ENCODE data around the gene DNAJB11. TPM values are rescaled to one million over a fixed set of nuclear protein-coding genes. Genes with fewer than 3 reads are reported as not detected.

Gene DNAJB11
- total RNA-seq, 1 donor from 2014 or later, result 57.6 TPM

DNA sequence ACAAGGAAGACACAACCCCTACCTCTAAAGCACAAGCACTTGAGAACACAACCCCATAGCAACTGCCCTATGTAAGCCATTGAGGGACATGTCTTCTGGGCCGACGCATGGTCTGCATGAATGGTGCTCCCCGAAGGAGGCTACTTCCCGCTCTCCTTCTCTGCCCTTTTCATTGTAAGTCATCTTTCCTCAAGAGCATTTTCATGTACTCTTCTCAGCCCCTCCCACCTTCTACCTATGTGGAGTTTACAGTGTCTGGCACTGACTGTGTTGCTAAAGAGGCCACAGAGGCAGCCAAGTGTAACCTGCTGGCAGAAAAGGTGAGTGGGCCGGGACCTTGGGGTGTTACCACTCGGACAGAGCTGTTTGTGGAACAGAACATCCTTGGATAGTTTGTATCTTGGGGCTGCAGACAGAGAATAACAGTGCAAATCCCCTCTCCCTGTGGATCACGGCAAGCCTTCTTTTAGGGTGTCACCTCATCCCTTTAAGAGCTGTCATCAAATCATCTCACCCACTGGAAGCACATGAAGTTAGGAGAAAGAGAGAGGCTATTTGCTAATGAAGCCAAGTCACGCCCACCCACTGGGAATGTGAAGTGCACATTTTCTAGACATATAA is 47.9 kb downstream of the DNAJB11 start:
- Mint-ChIP-seq H3K27ac (ENCODE audit: unreplicated experiment) (no peak overlapping the region), H3K9me3 (ENCODE audit: unreplicated experiment) (peaks cover 5% of the 10 kb centered on the region), H3K27me3 (ENCODE audit: unreplicated experiment) (peaks cover 2% of the 10 kb centered on the region), H3K4me3 (ENCODE audit: unreplicated experiment) (no peak overlapping the region), H3K36me3 (ENCODE audit: unreplicated experiment) (no peaks in the 10 kb centered on the region), H3K4me1 (ENCODE audit: low read depth, unreplicated experiment) (peaks cover 1% of the 10 kb centered on the region)
- TF ChIP-seq CTCF (IDR thresholded peaks at IDR 0.05; ENCODE audit: partially characterized antibody, unreplicated experiment), result no peak
- DNase-seq, result no peak

DNA sequence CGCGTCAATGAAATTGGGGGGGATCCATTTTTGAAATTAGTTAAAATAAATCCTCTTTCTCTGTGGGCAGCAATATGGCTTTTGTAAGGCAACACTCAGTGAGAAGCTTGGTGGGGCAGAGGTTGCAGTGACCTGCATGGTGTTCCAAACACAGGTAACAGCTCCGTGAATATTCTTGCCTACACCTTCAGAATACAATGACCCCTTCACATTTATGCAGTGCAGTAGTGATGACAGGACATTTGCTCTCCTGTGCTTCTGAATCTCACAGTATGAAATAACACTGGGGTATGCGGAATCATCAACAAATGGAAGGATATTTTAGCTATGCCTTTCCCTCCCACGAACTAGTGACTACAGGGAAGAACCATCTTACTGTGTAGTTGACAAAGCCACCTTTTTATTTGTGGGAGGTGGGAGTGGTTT is 49.3 kb downstream of the DNAJB11 start:
- no peak for DNase-seq
- Mint-ChIP-seq H3K27me3 (ENCODE audit: unreplicated experiment) (peaks cover 2% of the 10 kb centered on the region), H3K9me3 (ENCODE audit: unreplicated experiment) (peaks cover 5% of the 10 kb centered on the region), H3K4me3 (ENCODE audit: unreplicated experiment) (no peak overlapping the region), H3K27ac (ENCODE audit: unreplicated experiment) (no peak overlapping the region), H3K36me3 (ENCODE audit: unreplicated experiment) (no peaks in the 10 kb centered on the region), H3K4me1 (ENCODE audit: low read depth, unreplicated experiment) (peaks cover 1% of the 10 kb centered on the region)
- no peak for TF ChIP-seq CTCF (IDR thresholded peaks at IDR 0.05; ENCODE audit: partially characterized antibody, unreplicated experiment)

DNA sequence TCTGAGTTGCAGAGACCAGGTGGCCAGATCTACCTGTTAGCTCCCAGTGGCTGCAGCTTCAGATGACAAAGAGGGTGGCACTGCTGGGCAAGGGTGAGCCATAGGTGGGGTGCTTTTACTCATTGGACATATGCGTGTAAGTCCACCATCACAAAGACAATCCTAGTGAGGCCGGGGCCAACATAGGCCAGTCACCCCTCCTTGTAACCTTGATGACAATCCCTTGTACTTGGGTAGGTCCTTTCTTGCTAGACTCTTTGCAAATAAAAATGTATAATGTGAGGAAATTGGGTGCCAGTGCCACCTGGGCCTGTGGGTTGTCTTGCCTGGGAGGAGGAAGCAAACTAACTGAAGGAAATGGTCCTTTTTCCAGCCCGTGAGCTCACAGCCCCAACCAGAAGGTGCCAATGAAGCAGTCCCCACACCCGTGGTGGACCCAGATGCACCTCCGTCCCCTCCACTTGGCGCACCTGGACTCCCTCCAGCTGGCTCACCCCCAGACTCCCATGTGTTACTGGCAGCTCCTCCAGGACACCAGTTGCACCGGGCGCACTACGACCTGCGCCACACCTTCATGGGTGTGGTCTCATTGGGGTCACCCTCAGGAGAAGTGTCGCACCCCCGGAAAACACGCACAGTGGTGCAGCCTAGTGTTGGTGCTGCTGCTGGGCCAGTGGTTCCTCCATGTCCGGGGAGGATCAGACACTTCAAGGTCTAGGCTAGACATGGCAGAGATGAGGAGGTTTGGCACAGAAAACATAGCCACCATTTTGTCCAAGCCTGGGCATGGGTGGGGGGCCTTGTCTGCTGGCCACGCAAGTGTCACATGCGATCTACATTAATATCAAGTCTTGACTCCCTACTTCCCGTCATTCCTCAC is 49.9 kb downstream of the DNAJB11 start:
- TF ChIP-seq CTCF (IDR thresholded peaks at IDR 0.05; ENCODE audit: partially characterized antibody, unreplicated experiment), result no peak
- Mint-ChIP-seq H3K4me1 (ENCODE audit: low read depth, unreplicated experiment) (peaks cover 1% of the 10 kb centered on the region), H3K9me3 (ENCODE audit: unreplicated experiment) (peaks cover 5% of the 10 kb centered on the region), H3K27ac (ENCODE audit: unreplicated experiment) (no peak overlapping the region), H3K4me3 (ENCODE audit: unreplicated experiment) (no peak overlapping the region), H3K36me3 (ENCODE audit: unreplicated experiment) (no peaks in the 10 kb centered on the region), H3K27me3 (ENCODE audit: unreplicated experiment) (peaks cover 2% of the 10 kb centered on the region)
- DNase-seq, result no peak

DNA sequence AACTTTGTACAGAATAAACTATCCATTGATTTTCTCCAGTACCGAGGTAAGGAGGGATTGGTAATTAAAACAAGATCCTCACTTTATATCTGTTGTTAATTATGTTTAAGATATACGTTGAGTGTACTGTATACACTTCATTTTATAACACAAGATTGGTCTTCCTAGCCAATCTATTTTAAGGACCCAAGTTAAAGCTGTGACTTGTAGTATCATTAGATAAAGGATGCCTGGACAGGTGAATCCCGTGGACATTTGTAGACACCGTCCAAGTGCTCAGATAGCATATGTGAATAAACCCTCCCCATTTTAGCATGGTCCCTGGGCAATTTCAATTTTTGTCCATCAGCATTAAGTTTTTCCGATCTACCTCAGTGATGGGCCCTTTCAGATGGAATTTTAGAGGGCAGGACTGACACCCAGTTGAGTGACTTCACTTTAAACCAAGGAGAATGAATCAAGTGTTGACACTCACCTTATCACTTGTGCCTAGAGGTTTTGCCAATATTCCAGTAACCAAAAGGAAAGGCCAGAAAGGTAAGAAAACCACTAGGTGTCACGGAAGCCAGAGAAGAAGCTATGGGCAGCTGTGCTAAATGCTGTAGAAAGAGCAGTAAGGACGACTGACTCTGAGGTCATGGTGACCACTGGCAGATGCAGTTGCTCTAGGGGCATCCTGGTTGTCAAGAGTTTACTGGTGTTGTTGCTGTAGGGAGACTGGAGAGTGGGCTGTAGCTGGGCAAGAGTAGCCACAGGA is 51.6 kb downstream of the DNAJB11 start:
- Mint-ChIP-seq H3K27me3 (ENCODE audit: unreplicated experiment) (peaks cover 2% of the 10 kb centered on the region), H3K27ac (ENCODE audit: unreplicated experiment) (no peak overlapping the region), H3K36me3 (ENCODE audit: unreplicated experiment) (no peaks in the 10 kb centered on the region), H3K9me3 (ENCODE audit: unreplicated experiment) (peaks cover 2% of the 10 kb centered on the region), H3K4me3 (ENCODE audit: unreplicated experiment) (no peak overlapping the region), H3K4me1 (ENCODE audit: low read depth, unreplicated experiment) (peaks cover 1% of the 10 kb centered on the region)
- no peak for DNase-seq
- no peak for TF ChIP-seq CTCF (IDR thresholded peaks at IDR 0.05; ENCODE audit: partially characterized antibody, unreplicated experiment)

Data from glutamatergic neuron (in vitro differentiated cells).